LNCAP (cell line): ENCODE data around the gene GGTA1.

ENCODE experiments used
- CTCF ChIP-seq: fragments of 450-650 bp; IDR thresholded peaks from 2 replicates; pipeline ENCODE4 v1.5.1; 2017; ENCODE audit warnings: mild to moderate bottlenecking

The GGTA1 gene

GRCh38 chr9:121495976-121496375 is 3.7 kb downstream of the GGTA1 start:
- no peak for TF ChIP-seq CTCF

- TF ChIP-seq CTCF, result no peak
Measured at GRCh38 chr9:121494192-121494591, 5.5 kb downstream of the GGTA1 start.

GRCh38 chr9:121491111-121491510 is 8.5 kb downstream of the GGTA1 start:
- no peak for TF ChIP-seq CTCF

- TF ChIP-seq CTCF, result no peak
Measured at GRCh38 chr9:121489344-121489743, 10.3 kb downstream of the GGTA1 start.

GRCh38 chr9:121486043-121486442 is 13.6 kb downstream of the GGTA1 start:
- no peak for TF ChIP-seq CTCF

GRCh38 chr9:121485623-121486022 is 14.0 kb downstream of the GGTA1 start:
- TF ChIP-seq CTCF, result no peak

- TF ChIP-seq CTCF, result no peak
Measured at GRCh38 chr9:121484651-121485446, 14.8 kb downstream of the GGTA1 start.
